Glutamatergic neuron (in vitro differentiated cells): Measurements from ENCODE around the gene RBMS1. TPM values are rescaled to one million over a fixed set of nuclear protein-coding genes. Genes with fewer than 3 reads are reported as not detected.
A peak's percentile ranks its signal among the peaks of the same experiment; 100 is the strongest.

Experiments used
- DNase-seq: peaks from one replicate; pipeline ENCODE4 v3.0.0; 2022
- H3K27ac Mint-ChIP-seq: one replicate; pipeline ENCODE4 v1.8.0; 2020; ENCODE audit warnings: mild to moderate bottlenecking, mixed read lengths, inconsistent platforms; ENCODE audit not compliant: unreplicated experiment
- H3K27me3 Mint-ChIP-seq: one replicate; pipeline ENCODE4 v1.8.0; 2020; ENCODE audit warnings: mild to moderate bottlenecking, moderate library complexity, mixed read lengths, inconsistent platforms; ENCODE audit not compliant: unreplicated experiment
- H3K36me3 Mint-ChIP-seq: one replicate; pipeline ENCODE4 v1.8.0; 2020; ENCODE audit warnings: mild to moderate bottlenecking, mixed read lengths, inconsistent platforms; ENCODE audit not compliant: unreplicated experiment
- H3K4me1 Mint-ChIP-seq: one replicate; pipeline ENCODE4 v1.8.0; 2020; ENCODE audit warnings: mild to moderate bottlenecking, low read depth, mixed read lengths, inconsistent platforms; ENCODE audit not compliant: unreplicated experiment
- H3K4me3 Mint-ChIP-seq: one replicate; pipeline ENCODE4 v1.8.0; 2020; ENCODE audit warnings: mild to moderate bottlenecking, mixed read lengths, inconsistent platforms; ENCODE audit not compliant: unreplicated experiment
- H3K9me3 Mint-ChIP-seq: one replicate; pipeline ENCODE4 v1.8.0; 2020; ENCODE audit warnings: mild to moderate bottlenecking, moderate library complexity, mixed read lengths, inconsistent platforms; ENCODE audit not compliant: unreplicated experiment
- CTCF ChIP-seq: fragments of 200-600 bp; sonication (generic); IDR thresholded peaks from one replicate; pipeline ENCODE4 v1.5.0; 2021; ENCODE audit not compliant: partially characterized antibody, unreplicated experiment
- total RNA-seq: library from RNA; stranded (reverse); fragmentation: NEBNext Ultra II Directional; extraction: Animal tissue kit (Norgen Biotek cat#: 25700); gene quantifications from one replicate; pipeline ENCODE4 v1.2.1, GENCODE V29; 2021; ENCODE audit not compliant: unreplicated experiment

RBMS1 gene
- total RNA-seq, 1 donor from 2014 or later, result 142 TPM

DNA sequence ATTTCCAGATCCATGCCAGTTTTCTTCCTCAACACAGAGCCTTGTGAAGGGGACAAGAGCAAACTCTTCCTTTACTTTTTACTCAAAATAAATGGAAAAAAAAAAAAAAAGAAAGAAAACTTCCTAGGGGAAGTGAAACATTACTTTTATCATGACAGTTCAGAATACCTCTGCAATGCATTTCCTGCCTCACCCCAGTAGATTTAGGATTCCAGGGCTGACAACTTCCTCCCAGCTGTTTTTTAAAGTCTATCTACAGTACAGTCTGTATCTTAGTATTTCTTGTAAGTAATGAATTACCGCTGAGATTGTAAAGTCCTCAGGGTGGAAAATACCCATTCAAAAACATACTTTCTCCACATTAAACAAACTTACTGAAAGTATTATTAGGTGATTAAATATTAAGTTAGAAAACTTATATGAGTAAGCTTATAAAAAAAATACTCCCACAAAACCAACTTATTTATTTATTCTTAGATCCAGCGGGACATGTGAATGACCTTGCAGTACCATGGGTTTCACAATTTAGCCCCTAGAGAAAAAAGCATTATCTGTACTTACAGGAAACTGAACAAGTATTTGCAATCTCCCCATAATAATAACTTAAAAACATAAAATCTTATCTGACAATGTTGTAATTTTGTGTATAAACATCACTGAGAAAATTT lies 117.7 kb downstream of the RBMS1 start:
- no peaks in the 10 kb centered on the region for H3K36me3 Mint-ChIP-seq
- peaks cover 52% of the 10 kb centered on the region for H3K4me1 Mint-ChIP-seq
- no peak overlapping the region for H3K27ac Mint-ChIP-seq

DNA sequence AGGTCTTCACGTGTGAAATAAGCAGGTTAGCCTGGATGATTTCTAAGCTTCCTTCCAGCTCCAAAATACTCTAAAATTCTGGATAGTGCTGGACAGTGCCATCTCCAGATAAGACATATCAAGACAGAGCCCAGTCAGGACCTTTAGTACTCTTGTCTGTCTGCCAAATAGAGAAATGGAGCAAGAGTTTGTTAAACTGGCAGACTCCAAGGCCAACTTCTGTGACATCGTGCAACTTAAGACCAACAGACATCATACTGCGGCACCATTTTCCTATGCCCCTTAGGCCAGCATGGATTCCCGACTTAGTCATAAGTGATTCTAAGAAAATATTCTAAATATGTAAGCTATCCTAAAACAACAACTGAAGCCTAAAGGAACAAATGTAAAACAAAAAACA lies 118.6 kb downstream of the RBMS1 start:
- Mint-ChIP-seq H3K27ac (no peak overlapping the region), H3K27me3 (peaks cover 6% of the 10 kb centered on the region), H3K9me3 (no peaks in the 10 kb centered on the region), H3K4me3 (no peak overlapping the region), H3K4me1 (peaks cover 46% of the 10 kb centered on the region), H3K36me3 (no peaks in the 10 kb centered on the region)
- DNase-seq, result no peak
- no peak for TF ChIP-seq CTCF

More for the DNA sequence above, 117.7 kb downstream of the RBMS1 start:
- Mint-ChIP-seq H3K4me3 (no peak overlapping the region), H3K27me3 (peaks cover 1% of the 10 kb centered on the region), H3K9me3 (no peaks in the 10 kb centered on the region)
- TF ChIP-seq CTCF, result no peak
- DNase-seq, result no peak

- no peaks in the 10 kb centered on the region for H3K9me3 Mint-ChIP-seq
- H3K27me3 Mint-ChIP-seq, result peaks cover 6% of the 10 kb centered on the region
- H3K36me3 Mint-ChIP-seq, result no peaks in the 10 kb centered on the region
- DNase-seq, result no peak
- no peak overlapping the region for H3K27ac Mint-ChIP-seq
- H3K4me1 Mint-ChIP-seq, result peaks cover 41% of the 10 kb centered on the region
- no peak for TF ChIP-seq CTCF
- H3K4me3 Mint-ChIP-seq, result peak overlapping the region; percentile 2
These were observed 119.9 kb downstream of the RBMS1 start for GRCh38 chr2:160373666-160374065.

- Mint-ChIP-seq H3K36me3 (no peaks in the 10 kb centered on the region), H3K9me3 (no peaks in the 10 kb centered on the region), H3K4me3 (no peak overlapping the region), H3K4me1 (peaks cover 41% of the 10 kb centered on the region), H3K27ac (no peak overlapping the region), H3K27me3 (peaks cover 6% of the 10 kb centered on the region)
- DNase-seq, result no peak
- no peak for TF ChIP-seq CTCF
These were observed 120.3 kb downstream of the RBMS1 start for GRCh38 chr2:160373263-160373662.

- Mint-ChIP-seq H3K36me3 (no peaks in the 10 kb centered on the region), H3K9me3 (no peaks in the 10 kb centered on the region), H3K27me3 (peaks cover 6% of the 10 kb centered on the region), H3K27ac (peak overlapping the region; percentile 10), H3K4me3 (peak overlapping the region; percentile 44), H3K4me1 (peaks cover 46% of the 10 kb centered on the region)
- no peak for TF ChIP-seq CTCF
- DNase-seq, result no peak
These were observed 121.0 kb downstream of the RBMS1 start for GRCh38 chr2:160372585-160372984.
